ENCODE measurements around the gene AVPR2.

The AVPR2 gene

GRCh38 chrX:153903991-153904957, at the start of gene AVPR2:
Gene AVPR2 (plus strand): TSS chrX:153904673. CDS start chrX:153905146, 473 bp downstream.
- no peak for DNase-seq (ENCODE audit: low read depth in 2 of 2)

- no peak for DNase-seq (ENCODE audit: low read depth in 2 of 2)
Measured at GRCh38 chrX:153854702-153855101, 49.8 kb upstream of the AVPR2 start.

GRCh38 chrX:153857348-153857903, 47.0 kb upstream of the AVPR2 start:
- no peak for DNase-seq (ENCODE audit: low read depth in 2 of 2)

- no peak for DNase-seq (ENCODE audit: low read depth in 2 of 2)
Measured at GRCh38 chrX:153861151-153861550, 43.3 kb upstream of the AVPR2 start.

- no peak for DNase-seq (ENCODE audit: low read depth in 2 of 2)
Measured at GRCh38 chrX:153861733-153862310, 42.7 kb upstream of the AVPR2 start.

- no peak for DNase-seq (ENCODE audit: low read depth in 2 of 2)
Measured at GRCh38 chrX:153862369-153863250, 41.9 kb upstream of the AVPR2 start.

GRCh38 chrX:153863251-153863991, 41.1 kb upstream of the AVPR2 start:
- DNase-seq (ENCODE audit: low read depth in 2 of 2) = no peak

- DNase-seq (ENCODE audit: low read depth in 2 of 2) = no peak
Measured at GRCh38 chrX:153864101-153864500, 40.4 kb upstream of the AVPR2 start.

GRCh38 chrX:153864561-153865320, 39.7 kb upstream of the AVPR2 start:
- DNase-seq (ENCODE audit: low read depth in 2 of 2) = no peak

- DNase-seq (ENCODE audit: low read depth in 2 of 2) = no peak
Measured at GRCh38 chrX:153865321-153865580, 39.2 kb upstream of the AVPR2 start.

- DNase-seq (ENCODE audit: low read depth in 2 of 2) = no peak
Measured at GRCh38 chrX:153865685-153866084, 38.8 kb upstream of the AVPR2 start.

- DNase-seq (ENCODE audit: low read depth in 2 of 2) = no peak
Measured at GRCh38 chrX:153866302-153867019, 38.0 kb upstream of the AVPR2 start.

GRCh38 chrX:153867139-153867538, 37.3 kb upstream of the AVPR2 start:
- no peak for DNase-seq (ENCODE audit: low read depth in 2 of 2)

- no peak for DNase-seq (ENCODE audit: low read depth in 2 of 2)
Measured at GRCh38 chrX:153867671-153868070, 36.8 kb upstream of the AVPR2 start.

- no peak for DNase-seq (ENCODE audit: low read depth in 2 of 2)
Measured at GRCh38 chrX:153868576-153869472, 35.6 kb upstream of the AVPR2 start.

GRCh38 chrX:153869473-153870287, 34.8 kb upstream of the AVPR2 start:
- no peak for DNase-seq (ENCODE audit: low read depth in 2 of 2)

GRCh38 chrX:153870288-153870690, 34.2 kb upstream of the AVPR2 start:
- no peak for DNase-seq (ENCODE audit: low read depth in 2 of 2)

GRCh38 chrX:153870791-153871360, 33.6 kb upstream of the AVPR2 start:
- no peak for DNase-seq (ENCODE audit: low read depth in 2 of 2)
